IMR-90 (cell line): ENCODE measurements around the gene ALDH7A1. TPM values are rescaled to one million over a fixed set of nuclear protein-coding genes. Genes with fewer than 3 reads are reported as not detected.

ENCODE experiments used
- ATAC-seq: fragments of 200-7000 bp; cut with Tn5 transposase; 2 replicates; pipeline ENCODE4 v1.9.1; 2020; ENCODE audit warnings: low read depth, mild to moderate bottlenecking, moderate library complexity
- Bru-seq: library from RNA; stranded (reverse); fragments of 400-500 nt; gene quantifications from one replicate; lab custom pipeline; 2021; lab: Mats Ljungman, UMichigan
- BruChase-seq, 2 experiments: library from RNA; stranded (reverse); fragments of 400-500 nt; gene quantifications; one replicate each; lab custom pipeline; 2021; lab: Mats Ljungman, UMichigan
- BruUV-seq: library from RNA; stranded (reverse); fragments of 400-500 nt; replicated peaks from 2 replicates; lab custom pipeline; 2021; lab: Mats Ljungman, UMichigan
- CTCF ChIA-PET: fragments of 300-600 bp; formaldehyde crosslinking; extraction: SDS; loops from one replicate; lab custom pipeline; 2021; ENCODE audit warnings: antibody characterized with exemption; lab: Yijun Ruan, JAX
- POLR2A ChIA-PET: fragments of 300-600 bp; sonication (Branson Sonifier 250); formaldehyde crosslinking; loops from one replicate; lab custom pipeline; 2022; ENCODE audit warnings: antibody characterized with exemption; ENCODE audit not compliant: unreplicated experiment; lab: Charles Lee
- DNase-seq: peaks from one replicate; pipeline ENCODE4 v3.0.0; 2013
- H2AFZ ChIP-seq: replicated peaks from 2 replicates; pipeline ENCODE3; 2013; ENCODE audit warnings: low read length, mild to moderate bottlenecking; ENCODE audit not compliant: poor library complexity
- H2AK5ac ChIP-seq: 2 replicates; pipeline ENCODE4 v1.6.1; 2013; ENCODE audit warnings: low read depth, low read length, inconsistent platforms
- H2AK9ac ChIP-seq: replicated peaks from 2 replicates; pipeline ENCODE3; 2013; ENCODE audit warnings: mild to moderate bottlenecking, low read depth, low read length, moderate library complexity; ENCODE audit not compliant: poor library complexity
- H2BK120ac ChIP-seq: 2 replicates; pipeline ENCODE4 v1.6.1; 2013; ENCODE audit warnings: low read depth, low read length, inconsistent platforms
- H2BK15ac ChIP-seq: 3 replicates; pipeline ENCODE4 v1.6.1; 2013; ENCODE audit warnings: low read depth, low read length, inconsistent platforms
- H2BK20ac ChIP-seq: 2 replicates; pipeline ENCODE4 v1.6.1; 2013; ENCODE audit warnings: low read depth, mild to moderate bottlenecking, inconsistent platforms, low read length, moderate library complexity
- H2BK5ac ChIP-seq: 2 replicates; pipeline ENCODE4 v1.6.1; 2013; ENCODE audit warnings: mild to moderate bottlenecking, low read depth, low read length, inconsistent platforms; ENCODE audit not compliant: poor library complexity, severe bottlenecking
- H3K14ac ChIP-seq: replicated peaks from 2 replicates; pipeline ENCODE4 v1.6.1; 2013; ENCODE audit warnings: low read depth, low read length, inconsistent platforms
- H3K18ac ChIP-seq: 2 replicates; pipeline ENCODE4 v1.6.1; 2013; ENCODE audit warnings: low read depth, low read length, control low read depth
- H3K23ac ChIP-seq: 2 replicates; pipeline ENCODE4 v1.6.1; 2013; ENCODE audit warnings: low read depth, low read length, inconsistent platforms
- H3K27ac ChIP-seq: 2 replicates; pipeline ENCODE4 v1.5.1; 2013; ENCODE audit warnings: mild to moderate bottlenecking, control low read depth, low read length; ENCODE audit not compliant: insufficient read depth
- H3K27me3 ChIP-seq: 2 replicates; pipeline ENCODE4 v1.6.1; 2013; ENCODE audit warnings: low read length; ENCODE audit not compliant: control insufficient read depth, insufficient read depth
- H3K36me3 ChIP-seq: 2 replicates; pipeline ENCODE4 v1.6.1; 2013; ENCODE audit warnings: low read length, mixed read lengths; ENCODE audit not compliant: control insufficient read depth, insufficient read depth
- H3K4ac ChIP-seq: 2 replicates; pipeline ENCODE4 v1.6.1; 2013; ENCODE audit warnings: low read depth, low read length, inconsistent platforms
- H3K4me1 ChIP-seq: 2 replicates; pipeline ENCODE4 v1.6.1; 2013; ENCODE audit warnings: low read length, mixed read lengths; ENCODE audit not compliant: control insufficient read depth, insufficient read depth
- H3K4me2 ChIP-seq: 2 replicates; pipeline ENCODE4 v1.6.1; 2013; ENCODE audit warnings: low read depth, mild to moderate bottlenecking, control low read depth, low read length, moderate library complexity
- H3K4me3 ChIP-seq: 2 replicates; pipeline ENCODE4 v1.5.1; 2013; ENCODE audit warnings: low read depth, mild to moderate bottlenecking, control low read depth, low read length, moderate library complexity; ENCODE audit not compliant: insufficient read depth
- H3K56ac ChIP-seq: 2 replicates; pipeline ENCODE4 v1.6.1; 2013; ENCODE audit warnings: low read length, inconsistent platforms; ENCODE audit not compliant: insufficient read depth; ENCODE audit errors: extremely low read depth
- H3K79me1 ChIP-seq, 2 experiments: 2 replicates each; pipeline ENCODE4 v1.6.1; 2013; ENCODE audit warnings: low read length in 2 of 2, inconsistent platforms in 1 of 2, low read depth in 1 of 2
- H3K9ac ChIP-seq: 2 replicates; pipeline ENCODE4 v1.6.1; 2013; ENCODE audit warnings: low read depth, low read length, control low read depth
- H3K9me1 ChIP-seq: 2 replicates; pipeline ENCODE4 v1.6.1; 2013; ENCODE audit warnings: low read length, inconsistent platforms; ENCODE audit not compliant: insufficient read depth
- H3K9me3 ChIP-seq: 2 replicates; pipeline ENCODE4 v1.6.1; 2013; ENCODE audit warnings: low read length; ENCODE audit not compliant: control insufficient read depth, insufficient read depth
- H4K20me1 ChIP-seq: 2 replicates; pipeline ENCODE4 v1.6.1; 2013; ENCODE audit warnings: low read length, inconsistent platforms; ENCODE audit not compliant: insufficient read depth
- H4K5ac ChIP-seq: 2 replicates; pipeline ENCODE4 v1.6.1; 2013; ENCODE audit warnings: mild to moderate bottlenecking, low read depth, low read length, control low read depth
- H4K8ac ChIP-seq, 2 experiments: 2 replicates each; pipeline ENCODE4 v1.6.1; 2013; ENCODE audit warnings: low read depth in 2 of 2, low read length in 2 of 2, control low read depth in 1 of 2, inconsistent platforms in 1 of 2
- H4K91ac ChIP-seq: 2 replicates; pipeline ENCODE4 v1.6.1; 2013; ENCODE audit warnings: low read depth, low read length, inconsistent platforms; ENCODE audit not compliant: insufficient read depth
- BHLHE40 ChIP-seq: fragments of 150-350 bp; IDR thresholded peaks from 2 replicates; pipeline ENCODE4 v1.6.1; 2016; ENCODE audit warnings: mild to moderate bottlenecking, low read depth, low read length
- CEBPB ChIP-seq: IDR thresholded peaks from 2 replicates; pipeline ENCODE4 v1.6.1; 2012; ENCODE audit warnings: low read depth, low read length, improper control_type of control experiment
- CTCF ChIP-seq: conservative IDR thresholded peaks from 2 replicates; pipeline ENCODE4 v1.5.1; 2012; ENCODE audit warnings: mild to moderate bottlenecking, low read depth, low read length, improper control_type of control experiment
- POLR2A ChIP-seq: IDR thresholded peaks from 2 replicates; pipeline ENCODE4 v1.6.1; 2012; ENCODE audit warnings: mild to moderate bottlenecking, low read depth, low read length
- RAD21 ChIP-seq: IDR thresholded peaks from 2 replicates; pipeline ENCODE4 v1.6.1; 2012; ENCODE audit warnings: low read length, improper control_type of control experiment
- RCOR1 ChIP-seq: IDR thresholded peaks from 2 replicates; pipeline ENCODE4 v1.6.1; 2012; ENCODE audit warnings: mild to moderate bottlenecking, low read length, improper control_type of control experiment; ENCODE audit not compliant: insufficient replicate concordance
- SMC3 ChIP-seq: fragments of 150-350 bp; IDR thresholded peaks from 2 replicates; pipeline ENCODE4 v1.6.1; 2016; ENCODE audit warnings: low read depth, mild to moderate bottlenecking, antibody characterized with exemption, low read length, moderate library complexity
- WGBS, 2 experiments: methylation state at CpG; one replicate each; pipeline versions ENCODE4 v1.1.5 to v1.1.7; 2013; ENCODE audit warnings: missing lambda C conversion rate in 2 of 2; ENCODE audit not compliant: insufficient read length in 1 of 2; ENCODE audit errors: extremely low coverage in 2 of 2; 5-methylcytosine and 5-hydroxymethylcytosine counted together
- dilution Hi-C: fragments of 300-500 bp; cut with HindIII; formaldehyde crosslinking; loops from one replicate; pipeline ENCODE4 v1.14.3; 2018; ENCODE audit warnings: low sequenced_read_pairs; ENCODE audit not compliant: unreplicated experiment
- in situ Hi-C: fragments of 300-500 bp; cut with MboI; formaldehyde crosslinking; loops from 3 replicates; pipeline ENCODE4 v1.14.3; 2019; ENCODE audit warnings: low sequenced_read_pairs, inconsistent platforms, mixed read lengths
- intact Hi-C: fragments of 100-400 bp; cut with micrococcal nuclease; formaldehyde crosslinking; loops from 2 replicates; pipeline ENCODE4 v1.10.0; 2022
- long read RNA-seq: library from polyadenylated mRNA; unstranded; transcript quantifications from one replicate; pipeline ENCODE4 v2.0.0, GENCODE V29; 2021; ENCODE audit not compliant: unreplicated experiment
- polyA plus RNA-seq, 3 experiments: library from polyadenylated mRNA; depleted of rRNA; stranded (reverse); fragments of >200 nt; gene quantifications; 2 replicates each; pipeline ENCODE4 v1.2.3, GENCODE V29; 2012; ENCODE audit warnings: low replicate concordance in 1 of 3
- total RNA-seq: library from RNA; depleted of rRNA; stranded (reverse); fragments of >200 nt; gene quantifications from 2 replicates; pipeline ENCODE4 v1.2.3, GENCODE V29; 2012; rRNA removed

Gene ALDH7A1
- total RNA-seq, result 40.9 and 43.9 TPM in 2 replicates
- 54.9 and 62.2 TPM in 2 replicates for polyA plus RNA-seq (2012; rRNA removed)
- 20.6 and 38.1 TPM in 2 replicates for polyA plus RNA-seq (2012; cell fraction: cytosol; rRNA removed)
- 5.9 and 36.0 TPM in 2 replicates for polyA plus RNA-seq (2012; cell fraction: nucleus; rRNA removed; ENCODE audit: low replicate concordance)
- percentile 65 among the genes with signal in this experiment for Bru-seq, nascent RNA
- percentile 77 among the genes with signal in this experiment for BruChase-seq, experiment 1, labeled RNA remaining after a 6-hour chase
- BruChase-seq, experiment 2, labeled RNA remaining after a 2-hour chase, result percentile 66 among the genes with signal in this experiment
- long read RNA-seq, full-length matches to known transcripts, result 31 of 39 reads
- long read RNA-seq, partial matches to known transcripts, result 3 of 39 reads
- long read RNA-seq, other reads (novel, unspliced or antisense), result 5 of 39 reads

GRCh38 chr5:126594748-126595485 lies at the start of gene ALDH7A1:
Gene ALDH7A1, minus strand, starts transcription at chr5:126595219. Its CDS starts 21 bp downstream, at chr5:126595198.
- H3K4me2 ChIP-seq, result peak within 1 kb of the TSS; percentile 76
- ChIA-PET CTCF (interaction anchor here (0.6 to 1.6 kb wide), 4 partner anchors 12 to 256 kb away, joined by 3 to 4 read pairs (median 3); no protein-coding TSS in a partner anchor), POLR2A (interaction anchor here (0.5 kb wide), 1 partner anchor 29 kb away, joined by 4 read pairs; no protein-coding TSS in a partner anchor)
- H3K27ac ChIP-seq, result peak within 1 kb of the TSS; percentile 70
- peak within 1 kb of the TSS; percentile 61 to 89 for H4K8ac ChIP-seq
- peak; percentile 56 for TF ChIP-seq CTCF
- TF ChIP-seq RCOR1, result no peak
- TF ChIP-seq CEBPB, result no peak
- peak; percentile 67 for TF ChIP-seq POLR2A
- peak; percentile 50 for TF ChIP-seq RAD21
- TF ChIP-seq SMC3, result peak; percentile 37
- TF ChIP-seq BHLHE40, result peak; percentile 10; the same call in 1 of the 2 replicates
- intact Hi-C loops (loop anchor here (1.0 to 5.0 kb wide), 4 partner anchors 56 to 256 kb away; partner anchors contain the start of gene LMNB1), in situ Hi-C loops (no loop called here), dilution Hi-C loops (no loop called here)
- H3K4ac ChIP-seq, result peak within 1 kb of the TSS; percentile 88
- peak within 1 kb of the TSS; percentile 92 for H2AK9ac ChIP-seq
- H3K23ac ChIP-seq, result peak within 1 kb of the TSS; percentile 77
- H3K9ac ChIP-seq, result peak within 1 kb of the TSS; percentile 71
- H2BK120ac ChIP-seq, result peak within 1 kb of the TSS; percentile 72
- peak within 1 kb of the TSS; percentile 97 for H2AFZ ChIP-seq
- H3K9me3 ChIP-seq, result no peaks in the 10 kb centered on the region
- H2BK5ac ChIP-seq, result peak within 1 kb of the TSS; percentile 61
- H3K4me1 ChIP-seq, result peaks cover 4% of the 10 kb centered on the region
- peak within 1 kb of the TSS; percentile 38; the same call in 1 of the 3 replicates for H2BK15ac ChIP-seq
- no peaks in the 10 kb centered on the region for H4K20me1 ChIP-seq
- peaks cover 3% of the 10 kb centered on the region for H3K9me1 ChIP-seq
- H3K56ac ChIP-seq, result peak within 1 kb of the TSS; percentile 89
- H4K91ac ChIP-seq, result peak within 1 kb of the TSS; percentile 91
- ATAC-seq, result peak; percentile 96
- no TSS peak for BruUV-seq
- peak within 1 kb of the TSS; percentile 65 for H4K5ac ChIP-seq
- H3K4me3 ChIP-seq, result peak within 1 kb of the TSS; percentile 69
- no peaks in the 10 kb centered on the region for H3K27me3 ChIP-seq
- 0% methylated on average over 1 of the region's 44 CpGs; no CpG with 5 or more reads in 1 of the 2 experiments for WGBS, 2 experiments
- peak within 1 kb of the TSS; percentile 50 for H2BK20ac ChIP-seq
- peaks cover 9% of the 10 kb centered on the region for H3K36me3 ChIP-seq
- DNase-seq, result no peak
- peak within 1 kb of the TSS; percentile 82 for H3K14ac ChIP-seq
- H2AK5ac ChIP-seq, result peak within 1 kb of the TSS; percentile 79
- H3K18ac ChIP-seq, result peak within 1 kb of the TSS; percentile 39
- H3K79me1 ChIP-seq, result peaks cover 23 to 28% of the 10 kb centered on the region in 2 experiments
